ENCODE data around the gene C6orf52.

Gene C6orf52

GRCh38 chr6:10686901-10687300 is 7.5 kb downstream of the C6orf52 start:
- DNase-seq (ENCODE audit: low read depth), result no peak
- no peak overlapping the region for H3K4me3 ChIP-seq (ENCODE audit: control insufficient read depth, low read depth, low read length)
- no peak for TF ChIP-seq CTCF (conservative IDR thresholded peaks at IDR 0.05; ENCODE audit: control insufficient read depth, insufficient read depth, low read depth, low read length)

- TF ChIP-seq CTCF (conservative IDR thresholded peaks at IDR 0.05; ENCODE audit: control insufficient read depth, insufficient read depth, low read depth, low read length), result no peak
- no peak overlapping the region for H3K4me3 ChIP-seq (ENCODE audit: control insufficient read depth, low read depth, low read length)
- DNase-seq (ENCODE audit: low read depth), result no peak
Observed at GRCh38 chr6:10685092-10685915, 9.1 kb downstream of the C6orf52 start.

- DNase-seq (ENCODE audit: low read depth), result no peak
- no peak overlapping the region for H3K4me3 ChIP-seq (ENCODE audit: control insufficient read depth, low read depth, low read length)
- TF ChIP-seq CTCF (conservative IDR thresholded peaks at IDR 0.05; ENCODE audit: control insufficient read depth, insufficient read depth, low read depth, low read length), result no peak
Observed at GRCh38 chr6:10684618-10685017, 9.8 kb downstream of the C6orf52 start.

- TF ChIP-seq CTCF (conservative IDR thresholded peaks at IDR 0.05; ENCODE audit: control insufficient read depth, insufficient read depth, low read depth, low read length), result no peak
- no peak overlapping the region for H3K4me3 ChIP-seq (ENCODE audit: control insufficient read depth, low read depth, low read length)
- no peak for DNase-seq (ENCODE audit: low read depth)
Observed at GRCh38 chr6:10682355-10682988, 11.9 kb downstream of the C6orf52 start.

GRCh38 chr6:10681795-10682194 is 12.6 kb downstream of the C6orf52 start:
- TF ChIP-seq CTCF (conservative IDR thresholded peaks at IDR 0.05; ENCODE audit: control insufficient read depth, insufficient read depth, low read depth, low read length), result no peak
- no peak overlapping the region for H3K4me3 ChIP-seq (ENCODE audit: control insufficient read depth, low read depth, low read length)
- no peak for DNase-seq (ENCODE audit: low read depth)

- no peak for TF ChIP-seq CTCF (conservative IDR thresholded peaks at IDR 0.05; ENCODE audit: control insufficient read depth, insufficient read depth, low read depth, low read length)
- no peak for DNase-seq (ENCODE audit: low read depth)
- no peak overlapping the region for H3K4me3 ChIP-seq (ENCODE audit: control insufficient read depth, low read depth, low read length)
Observed at GRCh38 chr6:10678456-10678855, 16.0 kb downstream of the C6orf52 start.

All from fibroblast of mammary gland (primary cell).